ENCODE results near the gene SYVN1.
"Not testable (repeated sequence)": the region's sequence is repeated elsewhere in the genome, so short reads cannot be mapped to it uniquely, and the experiment has no call there.

The SYVN1 gene

DNA sequence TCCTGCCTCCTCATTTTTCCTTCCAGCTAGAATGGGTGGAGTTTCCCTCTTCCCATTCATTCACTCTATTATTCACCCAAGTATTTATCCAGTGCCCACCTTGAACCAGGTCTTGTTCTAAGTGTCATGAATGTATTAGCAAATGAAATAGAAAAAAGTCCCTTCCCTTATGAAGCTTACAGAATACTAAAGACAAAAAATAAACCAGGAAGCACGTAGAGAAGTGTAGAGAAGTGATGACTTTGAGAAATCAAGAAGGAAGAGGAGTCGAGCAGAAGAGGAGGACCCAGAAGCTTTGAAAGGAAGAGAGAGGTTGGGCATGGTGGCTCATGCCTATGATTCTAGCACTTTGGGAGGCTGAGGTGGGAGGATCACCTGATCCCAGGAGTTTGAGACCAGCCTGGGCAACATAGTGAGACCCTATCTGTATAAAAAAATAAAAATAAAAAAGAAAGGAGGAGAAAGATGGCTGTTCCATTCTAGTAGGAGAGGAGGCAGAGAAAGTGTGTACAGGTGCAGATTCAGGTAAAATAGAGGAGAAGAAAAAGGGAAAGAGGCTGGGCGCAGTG, 17.1 kb upstream of the SYVN1 start:
- no peak for DNase-seq (ENCODE audit: low spot score)

GRCh38 chr11:65150509-65151299, 16.4 kb upstream of the SYVN1 start:
- DNase-seq (ENCODE audit: low spot score): peak; percentile 92

- not testable (repeated sequence) for DNase-seq (ENCODE audit: low spot score)
Observed at GRCh38 chr11:65150131-65150508, 15.8 kb upstream of the SYVN1 start.

DNA sequence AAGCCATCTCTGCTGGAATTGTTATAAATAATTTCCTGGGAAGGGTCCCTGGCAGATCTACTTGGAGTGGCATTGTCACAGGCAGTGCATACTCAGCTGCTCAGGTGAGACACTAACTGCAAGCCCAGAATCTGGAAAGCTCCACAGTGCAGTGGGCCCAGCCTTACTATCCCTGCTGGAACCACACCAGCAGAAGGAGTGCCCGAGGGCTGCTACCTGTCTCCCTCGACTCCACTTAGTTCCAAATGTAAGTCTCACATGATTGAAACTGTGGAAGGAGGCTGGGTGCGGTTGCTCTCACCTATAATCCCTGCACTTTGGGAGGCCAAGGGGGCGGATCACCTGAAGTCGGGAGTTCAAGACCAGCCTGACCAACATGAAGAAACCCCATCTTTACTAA, 14.3 kb upstream of the SYVN1 start:
- no peak for DNase-seq (ENCODE audit: low spot score)

- no peak for DNase-seq (ENCODE audit: low spot score)
Observed at GRCh38 chr11:65147352-65148075, 13.2 kb upstream of the SYVN1 start.

DNA sequence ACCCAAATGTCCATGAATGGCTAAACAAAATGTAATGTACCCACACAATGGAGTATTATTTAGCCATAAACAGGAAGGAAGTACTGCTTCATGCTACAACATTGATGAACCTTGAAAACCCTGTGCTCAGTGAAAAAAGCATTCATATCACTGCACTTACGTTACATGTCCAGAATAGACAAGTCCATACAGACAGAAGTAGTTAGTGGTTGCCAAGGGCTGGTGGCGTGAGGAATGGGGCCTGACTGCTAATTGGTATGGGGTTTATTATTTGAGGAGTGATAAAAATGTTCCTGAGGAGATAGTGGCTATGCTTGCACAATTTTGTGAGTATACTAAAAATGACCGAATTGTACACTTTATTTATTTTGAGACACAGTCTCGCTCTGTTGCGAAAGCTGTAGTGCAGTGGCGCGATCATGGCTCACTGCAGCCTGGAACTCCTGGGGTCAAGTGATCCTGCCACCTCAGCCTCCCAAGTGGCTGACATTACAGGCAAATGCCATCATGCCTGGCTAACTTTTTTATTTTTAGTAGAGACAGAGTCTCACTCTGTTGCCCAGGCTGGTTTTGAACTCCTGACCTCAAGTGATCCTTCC, 7.7 kb upstream of the SYVN1 start:
- no peak for DNase-seq (ENCODE audit: low spot score)

GRCh38 chr11:65136515-65137096, 2.3 kb upstream of the SYVN1 start:
- DNase-seq (ENCODE audit: low spot score): no peak

DNA sequence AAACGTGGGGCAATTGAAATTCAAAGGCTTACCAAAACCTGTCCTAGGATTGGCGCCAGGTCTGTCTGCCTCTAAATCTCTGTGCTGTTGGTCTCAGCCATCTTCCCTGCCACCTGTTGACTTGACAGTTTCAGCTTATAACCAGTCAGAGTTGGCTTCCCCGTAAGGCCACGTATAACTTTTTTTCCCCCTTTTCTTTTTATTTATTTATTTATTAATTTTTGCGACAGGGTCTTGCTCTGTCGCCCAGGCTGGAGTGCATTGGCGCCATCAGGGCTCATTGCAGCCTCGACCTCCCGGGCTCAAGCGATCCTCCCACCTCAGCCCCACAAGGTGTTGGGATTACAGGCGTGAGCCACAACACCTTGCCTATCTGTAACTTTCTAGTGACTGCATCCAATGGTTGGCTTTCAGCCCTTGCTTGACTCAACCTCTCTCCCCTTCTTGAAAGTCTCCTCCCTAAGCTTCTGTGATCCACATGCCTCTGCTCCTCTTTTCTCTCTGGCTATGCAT, 1.4 kb upstream of the SYVN1 start:
- no peak for DNase-seq (ENCODE audit: low spot score)

DNA sequence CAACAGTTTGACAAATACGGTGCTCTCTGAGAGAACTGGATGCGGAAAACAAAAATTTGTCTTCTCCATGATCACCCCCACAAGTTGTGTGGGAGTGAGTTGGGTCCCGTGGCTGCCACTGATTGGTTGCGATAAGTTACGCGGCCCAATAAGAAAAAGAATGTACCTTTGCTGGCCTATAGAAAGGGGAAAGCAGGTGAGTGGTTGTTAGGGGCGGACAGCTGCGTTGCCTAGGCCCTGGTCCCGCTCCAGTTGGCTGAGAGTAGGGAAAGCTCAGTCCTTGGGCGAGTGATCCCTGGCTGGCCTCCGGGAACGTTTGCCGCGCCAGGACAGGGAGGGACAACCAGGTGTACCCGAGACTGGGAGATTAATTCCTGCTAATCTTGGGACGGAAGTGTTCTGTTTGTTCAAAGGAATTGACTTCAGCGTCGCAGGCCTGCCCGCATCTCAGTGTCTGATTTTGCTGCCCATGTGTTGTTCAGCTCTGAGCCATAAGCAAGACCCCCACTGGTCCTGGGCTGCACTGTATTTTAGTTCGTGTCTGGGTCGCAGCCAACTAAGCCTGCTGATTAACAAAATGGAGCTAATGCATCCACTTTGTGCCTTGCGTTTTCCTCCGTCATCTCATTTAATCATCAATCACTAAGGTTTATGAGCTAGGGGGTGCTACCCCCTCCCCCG, 773 bp upstream of the SYVN1 start:
- DNase-seq (ENCODE audit: low spot score): peak; percentile 95

GRCh38 chr11:65133724-65134123, 595 bp downstream of the SYVN1 start:
- no peak for DNase-seq (ENCODE audit: low spot score)

DNA sequence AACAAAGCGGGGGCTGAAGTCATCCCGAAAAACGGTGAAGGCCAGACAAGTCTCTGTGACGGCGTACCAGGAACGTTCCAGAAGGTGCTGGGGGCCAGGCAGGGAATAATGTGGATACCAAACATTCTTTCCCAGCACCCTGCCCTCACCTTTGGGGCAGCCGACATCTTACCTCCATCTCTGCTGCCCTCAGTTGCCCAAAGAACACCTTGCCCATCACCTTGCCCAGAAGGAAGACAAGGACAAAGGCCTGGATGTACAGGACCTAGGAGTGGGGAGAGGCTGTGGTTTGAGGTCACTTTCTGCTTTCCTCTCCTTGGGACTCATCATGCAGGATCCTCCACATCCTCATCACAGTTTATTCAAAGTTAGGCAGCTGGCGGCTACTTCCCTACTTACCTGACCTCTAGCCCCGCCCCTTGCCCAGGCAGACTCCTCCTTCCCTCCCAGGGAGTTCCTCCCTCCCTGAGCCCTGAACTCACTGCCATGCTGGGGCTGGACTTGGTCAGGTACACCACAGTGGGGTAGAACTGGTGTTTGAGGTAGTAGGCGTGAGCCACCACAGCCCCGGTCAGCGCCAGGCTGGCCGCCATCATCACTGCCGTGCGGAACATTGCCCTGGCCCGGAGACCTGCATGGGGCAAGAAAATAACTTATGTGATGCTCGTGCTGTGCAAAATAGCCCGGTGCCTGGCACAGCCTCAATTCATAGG, 1.2 kb downstream of the SYVN1 start:
- DNase-seq (ENCODE audit: low spot score): peak; percentile 69

DNA sequence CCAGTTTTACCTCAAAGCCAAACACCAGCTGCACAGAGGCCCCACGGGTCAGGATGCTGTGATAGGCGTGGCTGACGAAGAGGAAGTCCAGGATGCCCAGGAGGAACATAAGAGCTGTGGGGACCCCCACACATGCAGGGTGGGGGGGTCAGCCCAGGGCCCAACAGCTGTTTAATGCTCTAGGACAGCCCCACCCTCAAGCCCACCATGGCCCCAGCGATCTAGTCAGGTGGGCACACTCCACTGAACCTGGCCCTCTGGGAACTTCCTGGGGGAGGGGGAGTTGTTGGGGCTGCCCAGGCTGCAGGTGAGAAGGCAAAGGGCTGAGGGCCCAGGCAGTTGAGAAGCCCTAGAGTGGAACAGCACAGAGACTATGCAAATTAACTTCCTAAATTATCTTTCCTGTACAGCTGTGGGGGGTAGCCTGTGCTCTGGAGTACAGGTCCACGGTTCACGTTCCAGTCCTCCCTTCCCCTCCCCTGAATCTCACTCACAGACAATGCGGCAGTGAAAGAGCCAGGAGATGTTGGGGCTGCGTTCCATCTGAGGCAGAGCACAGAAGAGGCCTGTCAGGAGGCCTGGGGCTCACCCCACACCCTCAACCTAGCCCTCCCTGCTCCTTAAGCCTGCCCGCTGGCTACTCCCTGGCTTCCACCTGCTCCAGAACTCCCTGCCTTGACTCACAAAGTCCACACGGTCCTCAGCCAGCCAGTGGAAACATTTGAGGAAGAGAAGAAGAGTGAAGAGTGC, 1.9 kb downstream of the SYVN1 start:
- no peak for DNase-seq (ENCODE audit: low spot score)

DNA sequence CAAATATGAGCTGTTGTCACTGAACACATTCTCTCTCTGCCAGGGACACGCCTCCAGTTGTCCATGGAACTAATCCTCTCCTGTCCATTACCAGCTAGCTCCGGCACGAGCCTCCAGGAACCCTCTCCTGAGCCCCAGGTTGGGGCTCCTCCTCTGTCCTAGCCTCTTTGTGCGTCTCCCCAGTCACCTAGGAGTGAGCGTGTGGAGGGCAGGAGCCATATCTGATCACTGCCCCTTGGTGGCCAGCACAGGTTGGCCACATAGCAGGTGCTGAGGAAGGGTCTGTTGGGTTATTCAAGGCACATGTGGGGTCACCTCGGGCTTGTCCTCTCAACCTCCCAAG, 2.5 kb downstream of the SYVN1 start:
- no peak for DNase-seq (ENCODE audit: low spot score)

DNA sequence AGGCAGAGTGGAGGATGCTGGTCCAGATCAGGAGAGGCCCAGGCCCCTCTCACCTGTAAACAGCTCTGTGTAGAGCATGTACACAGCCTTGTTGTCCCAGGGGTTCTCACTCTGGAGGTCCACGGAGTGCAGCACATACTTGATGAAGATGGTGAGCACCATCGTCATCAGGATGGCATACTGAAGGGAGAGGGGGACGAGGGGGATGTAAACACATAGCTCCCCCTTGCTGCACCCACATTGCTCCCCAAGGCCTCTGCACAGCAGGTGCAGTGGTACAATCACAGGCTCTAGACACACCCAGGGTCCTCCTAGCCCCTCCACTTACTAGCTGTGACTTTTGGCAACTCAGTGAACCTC, 2.9 kb downstream of the SYVN1 start:
- no peak for DNase-seq (ENCODE audit: low spot score)

DNA sequence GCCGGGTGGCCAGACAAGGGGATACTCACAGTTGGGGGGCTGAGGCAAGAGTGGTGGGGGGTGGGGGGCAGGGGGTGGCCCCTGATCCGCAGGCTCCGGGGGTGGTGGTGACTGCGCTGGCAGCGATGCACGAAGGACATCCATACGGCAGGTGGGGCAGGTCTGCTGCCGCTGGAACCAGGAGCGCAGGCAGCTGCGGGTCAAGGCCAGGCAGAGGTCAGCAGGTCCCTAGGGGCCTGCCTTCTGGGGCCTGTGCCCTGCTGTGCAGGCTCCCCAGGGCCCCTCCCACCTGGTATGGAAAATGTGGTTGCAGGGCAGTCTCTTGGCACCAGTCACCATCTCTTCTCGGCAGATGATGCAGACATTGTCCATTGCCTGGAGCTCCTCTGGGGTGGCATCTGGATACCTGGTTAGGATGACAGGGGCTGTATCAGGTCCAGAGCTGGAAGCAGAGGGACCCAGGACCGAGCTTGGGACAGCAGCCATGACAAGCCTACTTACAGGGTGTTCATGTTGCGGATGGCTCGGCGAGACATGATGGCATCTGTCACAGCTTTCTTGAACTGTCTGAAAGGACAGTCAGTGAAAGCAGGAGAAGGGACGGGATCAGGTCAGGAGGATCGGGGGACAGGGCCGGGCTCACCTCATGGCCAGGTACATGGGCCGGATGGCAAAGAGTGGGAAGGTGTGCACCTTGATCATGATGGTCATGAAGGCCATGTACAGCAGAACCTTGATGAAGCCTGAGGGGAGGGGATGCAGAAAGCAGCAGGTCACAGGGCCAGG, 3.5 kb downstream of the SYVN1 start:
- no peak for DNase-seq (ENCODE audit: low spot score)

DNA sequence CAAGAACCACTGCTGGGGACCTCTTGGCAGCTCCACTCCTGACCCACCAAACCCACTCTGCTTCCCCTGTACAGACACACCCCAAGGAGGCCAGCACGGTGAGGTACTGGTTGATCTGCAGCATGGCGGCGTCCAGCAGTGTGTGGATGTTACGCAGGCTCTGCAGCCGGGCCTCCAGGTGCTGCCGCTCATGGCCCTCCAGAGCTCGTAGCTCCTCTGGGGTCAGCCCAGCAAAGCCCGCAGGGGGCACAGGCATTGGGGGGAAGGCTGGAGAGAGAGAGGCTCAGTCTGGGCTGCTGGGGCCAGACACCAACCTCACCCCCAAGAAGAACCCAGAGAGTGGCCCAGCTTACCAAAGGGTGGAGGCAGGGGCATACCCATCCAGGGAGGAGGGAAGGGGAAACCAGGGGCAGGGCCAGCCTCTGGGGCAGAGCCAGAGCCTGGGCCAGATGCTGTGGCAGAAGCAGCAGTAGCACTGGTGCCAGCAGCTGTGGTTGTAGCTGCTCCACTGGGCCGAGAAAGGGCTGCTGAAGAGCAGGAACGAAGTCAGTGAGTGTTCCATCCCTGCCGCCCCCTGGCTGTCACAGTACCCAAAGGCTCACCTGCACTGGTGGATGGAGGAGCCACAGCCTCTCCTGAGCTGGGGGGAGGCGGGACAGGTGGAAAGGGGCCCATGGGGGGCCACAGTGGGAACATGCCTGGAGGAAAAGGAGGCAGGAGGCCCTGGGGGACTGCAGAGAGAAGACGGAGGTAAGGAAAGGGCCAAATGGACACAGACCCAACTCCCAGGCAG, 4.5 kb downstream of the SYVN1 start:
- DNase-seq (ENCODE audit: low spot score): no peak

DNA sequence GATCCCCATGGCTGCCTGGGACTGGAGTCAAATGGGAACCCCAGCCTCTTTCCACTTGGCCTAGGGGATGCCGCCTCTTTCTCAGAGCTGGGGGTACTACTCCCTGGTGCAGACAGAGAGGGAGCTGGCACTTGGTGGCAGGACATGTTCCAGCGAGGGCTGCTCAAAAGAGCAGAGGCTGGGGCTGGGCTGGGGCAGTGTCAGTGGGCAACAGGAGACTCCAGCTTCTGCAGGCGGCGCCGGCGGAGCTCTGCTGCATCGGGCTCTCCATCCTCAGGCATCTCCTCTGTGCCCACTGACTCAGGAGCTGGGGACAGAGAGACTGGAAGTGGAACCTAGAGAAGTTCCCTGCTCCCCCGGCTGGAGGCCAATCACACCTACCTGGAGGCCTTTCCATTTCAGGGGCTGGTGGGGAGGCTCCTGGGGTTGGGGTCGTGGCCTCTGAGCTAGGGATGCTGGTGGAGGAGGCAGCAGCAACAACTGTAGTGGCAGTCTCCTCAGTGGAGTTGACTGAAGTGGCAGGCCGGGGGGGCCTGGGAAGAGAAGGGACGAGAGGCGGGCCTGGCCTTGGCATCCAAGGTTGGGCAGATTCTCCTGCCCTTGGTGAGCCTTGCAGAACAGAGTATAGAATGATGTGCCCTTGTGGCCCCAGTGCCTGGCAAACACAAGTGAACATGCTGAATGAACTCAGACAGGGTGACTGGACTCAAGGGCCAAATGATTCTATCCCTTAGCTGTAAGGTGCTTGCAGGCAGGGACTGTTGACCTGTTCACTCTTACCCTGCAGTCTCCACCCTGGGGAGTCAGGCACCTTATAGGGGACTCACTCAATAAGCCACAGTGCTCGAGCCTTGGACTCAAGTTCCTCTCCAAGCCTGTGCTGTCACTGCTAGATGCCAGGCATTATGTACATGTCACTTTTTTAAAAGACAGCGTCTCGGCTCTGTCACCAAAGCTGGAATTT, 5.9 kb downstream of the SYVN1 start:
- DNase-seq (ENCODE audit: low spot score): no peak
